ENCODE results near the gene TMEM254. TPM values are rescaled to one million over a fixed set of nuclear protein-coding genes. Genes with fewer than 3 reads are reported as not detected.
"Not testable (repeated sequence)": the region's sequence is repeated elsewhere in the genome, so short reads cannot be mapped to it uniquely, and the experiment has no call there.

The TMEM254 gene
- total and polyA plus RNA-seq, 2 experiments from 2014 or later: 17.1 to 29.6 TPM

DNA sequence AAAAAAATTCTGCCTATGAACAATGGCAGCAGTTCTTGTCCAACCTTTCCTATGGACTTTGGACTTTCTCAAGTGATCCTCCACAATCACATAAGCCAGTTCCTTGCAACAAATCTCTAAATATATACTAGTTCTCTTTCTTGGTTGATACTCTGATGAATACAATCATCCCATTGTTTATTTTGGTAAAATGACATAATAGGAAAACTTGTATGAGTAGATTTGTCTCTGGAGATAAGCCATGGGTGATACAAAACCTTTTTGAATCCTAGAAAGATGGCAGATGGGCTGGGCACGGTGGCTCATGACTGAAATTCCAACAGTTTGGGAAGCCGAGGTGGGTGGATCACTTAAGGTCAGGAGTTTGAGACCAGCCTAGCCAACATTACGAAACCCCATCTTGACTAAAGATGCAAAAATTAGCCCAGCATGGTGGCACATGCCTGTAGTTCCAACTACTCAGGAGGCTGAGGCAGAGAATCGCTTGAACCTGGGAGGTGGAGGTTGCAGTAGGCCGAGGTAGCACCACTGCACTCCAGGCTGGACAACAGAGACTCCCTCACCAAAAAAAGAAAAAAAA lies 41.5 kb upstream of the TMEM254 start:
- H3K9me2 ChIP-seq (replicated peaks; ENCODE audit: insufficient read depth); H3K27ac ChIP-seq; H3K36me3 ChIP-seq (replicated peaks; ENCODE audit: insufficient read depth, low read depth); H3K27me3 ChIP-seq; H3K4me3 ChIP-seq; H3K4me1 ChIP-seq (ENCODE audit: insufficient read depth); DNase-seq (ENCODE audit: low spot score); H2AFZ ChIP-seq; H3K9me3 ChIP-seq (ENCODE audit: low read depth); H3K79me2 ChIP-seq; H3K4me2 ChIP-seq; H4K20me1 ChIP-seq (ENCODE audit: insufficient read depth, poor library complexity, severe bottlenecking): not testable (repeated sequence)
- 86% methylated on average over 5 of the region's 5 CpGs for WGBS (ENCODE audit: low lambda C conversion rate, missing lambda C conversion rate)

DNA sequence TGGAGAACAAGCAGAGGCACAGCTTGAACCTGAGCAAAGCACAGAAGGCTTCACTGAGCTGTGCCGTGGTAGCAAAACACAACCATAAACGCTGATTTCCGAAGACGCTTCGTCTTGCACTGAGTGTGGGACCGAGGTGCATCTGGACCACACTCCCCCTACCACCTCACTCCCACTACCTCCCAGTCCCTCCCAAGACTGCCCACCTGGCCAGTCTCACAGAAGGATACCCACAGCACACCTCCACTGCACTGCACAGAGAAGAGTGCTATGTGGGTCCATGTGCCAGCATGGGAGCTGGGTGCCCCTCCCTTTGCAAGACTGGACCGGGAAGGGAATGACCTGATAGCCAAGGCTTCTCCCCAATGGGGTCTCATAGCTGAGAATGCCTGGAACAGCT lies 40.2 kb upstream of the TMEM254 start:
- H3K9me2 ChIP-seq (replicated peaks; ENCODE audit: insufficient read depth); H3K9me3 ChIP-seq (ENCODE audit: low read depth); H2AFZ ChIP-seq; H3K4me3 ChIP-seq; H3K27ac ChIP-seq; H3K79me2 ChIP-seq; H3K4me1 ChIP-seq (ENCODE audit: insufficient read depth); H3K36me3 ChIP-seq (replicated peaks; ENCODE audit: insufficient read depth, low read depth); DNase-seq (ENCODE audit: low spot score); H4K20me1 ChIP-seq (ENCODE audit: insufficient read depth, poor library complexity, severe bottlenecking); H3K4me2 ChIP-seq; H3K27me3 ChIP-seq: not testable (repeated sequence)
- 85% methylated on average over 1 of the region's 7 CpGs for WGBS (ENCODE audit: low lambda C conversion rate, missing lambda C conversion rate)

DNA sequence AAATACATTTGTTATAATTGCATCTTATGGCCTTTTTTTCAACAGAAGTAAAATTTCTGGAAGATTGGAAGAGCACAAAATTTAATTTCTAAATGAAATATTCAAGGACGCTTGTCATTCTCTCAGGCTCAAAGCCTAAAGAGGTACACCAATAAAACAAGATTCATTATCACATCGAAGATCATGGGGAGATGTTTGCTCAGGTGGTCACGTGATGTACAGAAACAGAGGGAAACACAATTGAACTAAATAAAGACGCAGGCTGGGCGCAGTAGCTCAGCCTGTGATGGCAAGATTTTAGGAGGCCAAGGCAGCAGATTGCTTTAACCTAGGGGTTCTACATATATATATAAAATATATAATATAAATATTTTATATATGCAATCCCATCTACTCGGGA lies 37.3 kb upstream of the TMEM254 start:
- H3K9me3 ChIP-seq (ENCODE audit: low read depth): no peaks in the 10 kb centered on the region
- no peaks in the 10 kb centered on the region for H3K79me2 ChIP-seq
- no peak overlapping the region for H2AFZ ChIP-seq
- H3K4me2 ChIP-seq: no peak overlapping the region
- DNase-seq (ENCODE audit: low spot score): no peak
- no peak overlapping the region for H3K27ac ChIP-seq
- H3K9me2 ChIP-seq (replicated peaks; ENCODE audit: insufficient read depth): no peaks in the 10 kb centered on the region
- no peaks in the 10 kb centered on the region for H3K27me3 ChIP-seq
- 89% methylated on average over 6 of the region's 6 CpGs for WGBS (ENCODE audit: low lambda C conversion rate, missing lambda C conversion rate)
- TF ChIP-seq, protein P1, sequence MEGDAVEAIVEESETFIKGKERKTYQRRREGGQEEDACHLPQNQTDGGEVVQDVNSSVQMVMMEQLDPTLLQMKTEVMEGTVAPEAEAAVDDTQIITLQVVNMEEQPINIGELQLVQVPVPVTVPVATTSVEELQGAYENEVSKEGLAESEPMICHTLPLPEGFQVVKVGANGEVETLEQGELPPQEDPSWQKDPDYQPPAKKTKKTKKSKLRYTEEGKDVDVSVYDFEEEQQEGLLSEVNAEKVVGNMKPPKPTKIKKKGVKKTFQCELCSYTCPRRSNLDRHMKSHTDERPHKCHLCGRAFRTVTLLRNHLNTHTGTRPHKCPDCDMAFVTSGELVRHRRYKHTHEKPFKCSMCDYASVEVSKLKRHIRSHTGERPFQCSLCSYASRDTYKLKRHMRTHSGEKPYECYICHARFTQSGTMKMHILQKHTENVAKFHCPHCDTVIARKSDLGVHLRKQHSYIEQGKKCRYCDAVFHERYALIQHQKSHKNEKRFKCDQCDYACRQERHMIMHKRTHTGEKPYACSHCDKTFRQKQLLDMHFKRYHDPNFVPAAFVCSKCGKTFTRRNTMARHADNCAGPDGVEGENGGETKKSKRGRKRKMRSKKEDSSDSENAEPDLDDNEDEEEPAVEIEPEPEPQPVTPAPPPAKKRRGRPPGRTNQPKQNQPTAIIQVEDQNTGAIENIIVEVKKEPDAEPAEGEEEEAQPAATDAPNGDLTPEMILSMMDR (IDR thresholded peaks at IDR 0.05; ENCODE audit: poor library complexity): no peak
- TF ChIP-seq EZH2phosphoT487 (IDR thresholded peaks at IDR 0.05; ENCODE audit: low read depth, severe bottlenecking, unreplicated experiment): no peak
- no peak for TF ChIP-seq EZH2 (IDR thresholded peaks at IDR 0.05; ENCODE audit: borderline replicate concordance)
- H3K4me1 ChIP-seq (ENCODE audit: insufficient read depth): no peaks in the 10 kb centered on the region
- H4K20me1 ChIP-seq (ENCODE audit: insufficient read depth, poor library complexity, severe bottlenecking): no peaks in the 10 kb centered on the region
- H3K36me3 ChIP-seq (replicated peaks; ENCODE audit: insufficient read depth, low read depth): no peaks in the 10 kb centered on the region
- no peak overlapping the region for H3K4me3 ChIP-seq

DNA sequence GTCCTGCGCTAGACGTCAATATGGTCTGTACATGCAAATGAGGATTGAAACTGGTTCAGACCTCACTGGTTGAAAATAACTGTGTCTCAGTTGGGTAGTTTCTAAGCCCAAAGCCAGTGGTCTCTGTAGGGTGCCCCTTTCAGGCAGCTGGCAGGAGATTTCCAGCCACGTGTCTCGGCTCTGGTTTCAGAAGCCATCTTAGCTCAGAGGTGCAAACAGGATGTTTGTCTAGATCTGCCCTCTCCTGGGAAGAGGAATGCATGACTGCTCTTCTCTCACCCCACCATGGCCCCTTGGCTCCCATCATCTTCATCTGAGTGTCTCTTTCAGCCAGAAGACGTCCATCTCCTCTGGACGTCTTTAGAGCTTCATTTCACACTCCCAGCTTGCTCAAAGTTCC lies 33.5 kb upstream of the TMEM254 start:
- H3K9me2 ChIP-seq (replicated peaks; ENCODE audit: insufficient read depth); H3K27me3 ChIP-seq; H3K4me2 ChIP-seq; H3K4me3 ChIP-seq; H2AFZ ChIP-seq; H3K27ac ChIP-seq; H3K4me1 ChIP-seq (ENCODE audit: insufficient read depth); DNase-seq (ENCODE audit: low spot score); H4K20me1 ChIP-seq (ENCODE audit: insufficient read depth, poor library complexity, severe bottlenecking); H3K9me3 ChIP-seq (ENCODE audit: low read depth); H3K36me3 ChIP-seq (replicated peaks; ENCODE audit: insufficient read depth, low read depth); H3K79me2 ChIP-seq: not testable (repeated sequence)
- 78% methylated on average over 6 of the region's 6 CpGs for WGBS (ENCODE audit: low lambda C conversion rate, missing lambda C conversion rate)

DNA sequence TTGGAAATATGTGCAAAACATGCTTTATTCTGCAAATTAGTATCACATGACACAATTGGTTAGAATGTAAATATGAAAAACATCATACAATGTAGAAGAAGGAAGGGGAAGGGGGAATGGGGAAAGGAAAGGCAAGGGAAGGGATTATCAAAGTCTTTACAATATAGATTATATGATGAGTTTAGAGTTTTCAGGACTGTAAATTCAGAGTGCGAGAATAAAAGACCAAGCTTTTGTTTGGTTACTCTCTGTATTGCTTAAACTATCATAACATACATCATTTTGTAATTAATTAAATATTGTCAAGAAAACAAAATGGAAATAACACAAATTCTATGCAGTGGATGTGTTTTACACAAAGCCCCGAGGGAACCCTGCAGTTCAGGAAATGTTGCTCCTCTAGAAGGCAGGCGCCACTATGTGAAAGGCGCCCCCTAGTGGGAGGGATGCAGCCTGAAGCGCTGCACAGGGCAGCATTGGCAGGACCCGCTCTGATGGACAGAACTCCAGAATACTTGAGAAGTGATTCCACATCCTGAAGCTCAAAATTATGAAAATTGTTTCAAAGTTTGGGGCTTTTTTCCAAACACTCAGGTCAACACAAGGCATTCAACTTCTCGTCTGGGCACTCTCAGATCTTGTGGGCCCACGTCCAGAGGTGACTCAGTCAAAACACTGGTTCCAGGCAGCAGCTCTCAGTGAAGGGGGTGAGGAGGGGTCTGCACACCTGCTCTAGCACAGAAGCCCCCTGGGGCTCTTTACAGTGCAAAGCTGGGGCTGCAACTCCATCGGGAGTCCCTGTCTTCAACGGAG lies 31.6 kb upstream of the TMEM254 start:
- Histone ChIP-seq H3K9me2 (replicated peaks; ENCODE audit: insufficient read depth) (no peaks in the 10 kb centered on the region), H3K36me3 (replicated peaks; ENCODE audit: insufficient read depth, low read depth) (no peaks in the 10 kb centered on the region), H3K4me1 (ENCODE audit: insufficient read depth) (no peaks in the 10 kb centered on the region), H3K27ac (no peak overlapping the region), H3K27me3 (no peaks in the 10 kb centered on the region), H2AFZ (no peak overlapping the region), H4K20me1 (ENCODE audit: insufficient read depth, poor library complexity, severe bottlenecking) (no peaks in the 10 kb centered on the region), H3K4me3 (no peak overlapping the region), H3K79me2 (no peaks in the 10 kb centered on the region), H3K9me3 (ENCODE audit: low read depth) (no peaks in the 10 kb centered on the region), H3K4me2 (no peak overlapping the region)
- no peak for TF ChIP-seq EZH2phosphoT487 (IDR thresholded peaks at IDR 0.05; ENCODE audit: low read depth, severe bottlenecking, unreplicated experiment)
- TF ChIP-seq, protein P1 (IDR thresholded peaks at IDR 0.05; ENCODE audit: poor library complexity): peak; percentile 80
- peak; percentile 90 for DNase-seq (ENCODE audit: low spot score)
- 41% methylated on average over 10 of the region's 10 CpGs for WGBS (ENCODE audit: low lambda C conversion rate, missing lambda C conversion rate)

All from hepatocyte (in vitro differentiated cells).